GM18502 (cell line): Measurements from ENCODE around the gene PIP4P1.
"Not testable (repeated sequence)": the region's sequence is repeated elsewhere in the genome, so short reads cannot be mapped to it uniquely, and the experiment has no call there.

Experiments used
- ATAC-seq: cut with Tn5 transposase; IDR thresholded peaks from one replicate; pipeline ENCODE4 v1.9.1; 2021; ENCODE audit warnings: mild to moderate bottlenecking; ENCODE audit not compliant: unreplicated experiment, poor library complexity

PIP4P1 gene

GRCh38 chr14:20477211-20477876, 16.1 kb upstream of the PIP4P1 start:
- no peak for ATAC-seq

- ATAC-seq = no peak
Measured at GRCh38 chr14:20476776-20477175, 15.5 kb upstream of the PIP4P1 start.

- no peak for ATAC-seq
Measured at GRCh38 chr14:20472536-20473169, 11.4 kb upstream of the PIP4P1 start.

GRCh38 chr14:20470603-20470901, 9.3 kb upstream of the PIP4P1 start:
- no peak for ATAC-seq

- ATAC-seq = peak; percentile 43
Measured at GRCh38 chr14:20469890-20470602, 8.8 kb upstream of the PIP4P1 start.

GRCh38 chr14:20469242-20469889, 8.1 kb upstream of the PIP4P1 start, which contains the start of gene PNP:
TSS of gene PNP (plus strand) at chr14:20469406. CDS start at chr14:20469525, 119 bp downstream.
- peak; percentile 95 for ATAC-seq

GRCh38 chr14:20468764-20469241, 7.6 kb upstream of the PIP4P1 start:
- ATAC-seq = peak; percentile 13

- ATAC-seq = peak; percentile 11
Measured at GRCh38 chr14:20460458-20461224, 593 bp downstream of the PIP4P1 start.

GRCh38 chr14:20458031-20458789, 3.0 kb downstream of the PIP4P1 start:
- ATAC-seq = no peak

GRCh38 chr14:20456971-20457370, 4.3 kb downstream of the PIP4P1 start:
- ATAC-seq = no peak

- ATAC-seq = peak; percentile 62
Measured at GRCh38 chr14:20455355-20456300, 5.6 kb downstream of the PIP4P1 start.

- ATAC-seq = peak; percentile 86
Measured at GRCh38 chr14:20454516-20455354, 6.5 kb downstream of the PIP4P1 start, which contains the start of the genes APEX1 and OSGEP. TSS of gene APEX1 (plus strand) at chr14:20455226. CDS start at chr14:20455646, 420 bp downstream. TSS of gene OSGEP (minus strand) at chr14:20454812. CDS start at chr14:20454683, 129 bp downstream.

- not testable (repeated sequence) for ATAC-seq
Measured at GRCh38 chr14:20452831-20453230, 8.4 kb downstream of the PIP4P1 start.

GRCh38 chr14:20446889-20447288, 14.3 kb downstream of the PIP4P1 start:
- ATAC-seq = no peak

- ATAC-seq = not testable (repeated sequence)
Measured at GRCh38 chr14:20443650-20444049, 17.6 kb downstream of the PIP4P1 start.

GRCh38 chr14:20441461-20441860, 19.8 kb downstream of the PIP4P1 start:
- no peak for ATAC-seq

GRCh38 chr14:20440882-20441281, 20.4 kb downstream of the PIP4P1 start:
- ATAC-seq = no peak
